ENCODE results near the gene ZNF646.

DNA sequence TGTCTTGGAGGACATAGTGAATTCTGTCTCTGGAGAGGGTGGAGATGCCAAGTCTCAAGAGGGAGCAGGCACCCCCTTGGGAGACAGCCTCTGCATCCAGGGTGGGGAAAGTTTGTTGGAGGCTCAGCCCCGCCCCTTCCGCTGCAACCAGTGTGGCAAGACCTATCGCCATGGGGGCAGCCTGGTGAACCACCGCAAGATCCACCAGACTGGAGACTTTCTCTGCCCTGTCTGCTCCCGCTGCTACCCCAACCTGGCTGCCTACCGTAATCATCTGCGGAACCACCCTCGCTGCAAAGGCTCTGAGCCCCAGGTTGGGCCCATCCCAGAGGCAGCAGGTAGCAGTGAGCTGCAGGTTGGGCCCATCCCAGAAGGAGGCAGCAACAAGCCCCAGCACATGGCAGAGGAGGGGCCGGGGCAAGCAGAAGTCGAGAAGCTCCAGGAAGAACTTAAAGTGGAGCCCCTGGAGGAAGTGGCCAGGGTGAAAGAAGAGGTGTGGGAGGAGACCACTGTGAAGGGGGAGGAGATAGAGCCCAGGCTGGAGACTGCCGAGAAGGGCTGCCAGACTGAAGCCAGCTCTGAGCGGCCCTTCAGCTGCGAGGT is 5.2 kb downstream of the ZNF646 start:
- TF ChIP-seq CTCF (IDR thresholded peaks at IDR 0.05; ENCODE audit: poor library complexity): no peak
- TF ChIP-seq EZH2phosphoT487 (IDR thresholded peaks at IDR 0.05; ENCODE audit: low read depth, severe bottlenecking, unreplicated experiment): no peak
